ENCODE measurements around the gene CNBD2.

Gene CNBD2

DNA sequence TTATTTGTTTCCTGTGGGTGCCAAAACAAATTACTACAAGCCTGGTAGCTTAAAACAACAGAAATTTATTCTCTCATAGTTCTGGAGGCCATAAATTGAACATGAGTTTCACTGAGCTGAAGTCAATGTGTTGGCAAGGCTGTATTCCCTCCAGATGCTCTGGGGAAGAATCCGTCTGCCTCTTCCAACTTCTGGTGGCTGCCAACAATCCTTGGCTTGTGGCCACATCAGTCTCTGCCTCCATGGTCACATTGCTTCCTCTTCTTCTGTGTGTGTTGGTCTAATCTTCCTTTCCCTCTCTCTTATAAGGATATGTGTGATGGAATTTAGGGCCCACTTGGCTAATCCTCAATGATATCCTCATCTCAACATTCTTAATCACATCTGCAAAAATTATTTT is 93.4 kb downstream of the CNBD2 start:
- CTCF ChIA-PET, result no interaction called here
- no peak overlapping the region for H3K4me3 ChIP-seq (ENCODE audit: low read depth, low read length)
- no peak for DNase-seq (ENCODE audit: low read depth, low spot score)
- POLR2A ChIA-PET, result no interaction called here
- TF ChIP-seq, protein P1, sequence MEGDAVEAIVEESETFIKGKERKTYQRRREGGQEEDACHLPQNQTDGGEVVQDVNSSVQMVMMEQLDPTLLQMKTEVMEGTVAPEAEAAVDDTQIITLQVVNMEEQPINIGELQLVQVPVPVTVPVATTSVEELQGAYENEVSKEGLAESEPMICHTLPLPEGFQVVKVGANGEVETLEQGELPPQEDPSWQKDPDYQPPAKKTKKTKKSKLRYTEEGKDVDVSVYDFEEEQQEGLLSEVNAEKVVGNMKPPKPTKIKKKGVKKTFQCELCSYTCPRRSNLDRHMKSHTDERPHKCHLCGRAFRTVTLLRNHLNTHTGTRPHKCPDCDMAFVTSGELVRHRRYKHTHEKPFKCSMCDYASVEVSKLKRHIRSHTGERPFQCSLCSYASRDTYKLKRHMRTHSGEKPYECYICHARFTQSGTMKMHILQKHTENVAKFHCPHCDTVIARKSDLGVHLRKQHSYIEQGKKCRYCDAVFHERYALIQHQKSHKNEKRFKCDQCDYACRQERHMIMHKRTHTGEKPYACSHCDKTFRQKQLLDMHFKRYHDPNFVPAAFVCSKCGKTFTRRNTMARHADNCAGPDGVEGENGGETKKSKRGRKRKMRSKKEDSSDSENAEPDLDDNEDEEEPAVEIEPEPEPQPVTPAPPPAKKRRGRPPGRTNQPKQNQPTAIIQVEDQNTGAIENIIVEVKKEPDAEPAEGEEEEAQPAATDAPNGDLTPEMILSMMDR (IDR thresholded peaks at IDR 0.05; ENCODE audit: insufficient read depth, low read length, missing control alignments), result no peak

GRCh38 chr20:36062799-36063198 is 94.4 kb downstream of the CNBD2 start:
- no peak for DNase-seq (ENCODE audit: low read depth, low spot score)
- ChIA-PET CTCF (interaction anchor here (1.4 kb wide), 1 partner anchor 140 kb away, joined by 3 read pairs; no protein-coding TSS in a partner anchor), POLR2A (no interaction called here)
- TF ChIP-seq, protein P1 (IDR thresholded peaks at IDR 0.05; ENCODE audit: insufficient read depth, low read length, missing control alignments), result no peak
- H3K4me3 ChIP-seq (ENCODE audit: low read depth, low read length), result no peak overlapping the region

DNA sequence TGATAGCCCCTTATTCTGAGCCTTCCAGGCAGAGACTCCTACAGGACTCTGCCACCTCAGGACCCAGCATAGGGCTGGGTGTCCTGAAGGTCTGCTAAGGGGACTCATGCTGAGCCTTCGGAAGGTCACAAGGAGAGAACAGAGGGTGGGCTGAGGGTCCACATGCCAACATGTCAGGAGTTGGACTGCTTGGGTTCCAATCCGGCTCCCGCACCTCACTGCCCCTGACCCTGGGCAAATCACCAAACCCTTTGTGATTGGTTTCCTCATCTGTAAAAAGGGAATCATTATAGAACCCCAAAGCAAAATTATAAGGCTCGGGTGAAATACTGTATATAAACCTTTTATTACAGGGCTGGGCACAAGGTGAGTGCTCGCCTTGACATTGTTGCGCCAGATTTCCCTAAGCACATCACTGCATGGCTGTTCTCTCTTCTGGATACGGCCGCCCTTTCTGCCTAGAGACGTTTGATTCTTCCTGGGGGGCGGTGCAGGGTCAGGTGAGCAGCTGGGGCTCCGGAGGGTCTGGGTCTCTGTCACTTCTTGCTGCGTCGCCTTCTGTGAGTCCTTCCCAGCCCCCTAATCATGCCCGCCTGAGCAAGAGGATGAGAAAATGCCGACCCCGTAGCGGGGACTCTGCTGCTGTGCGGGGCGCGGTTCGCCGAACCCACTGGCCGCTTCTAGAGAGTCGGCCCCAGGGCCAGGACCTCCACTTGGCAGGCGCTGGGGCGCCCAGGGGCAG is 95.7 kb downstream of the CNBD2 start:
- POLR2A ChIA-PET, result interaction anchor here (1.0 to 1.5 kb wide), 2 partner anchors 12 to 34 kb away, joined by 4 to 5 read pairs; no protein-coding TSS in a partner anchor
- peak overlapping the region; percentile 63 for H3K4me3 ChIP-seq (ENCODE audit: low read depth, low read length)

GRCh38 chr20:36064658-36065426 is 96.5 kb downstream of the CNBD2 start:
- ChIA-PET POLR2A (interaction anchor here (1.0 to 1.5 kb wide), 3 partner anchors 13 to 33 kb away, joined by 3 to 5 read pairs (median 4); no protein-coding TSS in a partner anchor), CTCF (interaction anchor here (0.9 to 1.4 kb wide), 7 partner anchors 11 to 110 kb away, joined by 3 to 6 read pairs (median 4); no protein-coding TSS in a partner anchor)
- DNase-seq (ENCODE audit: low read depth, low spot score), result no peak
- TF ChIP-seq, protein P1 (IDR thresholded peaks at IDR 0.05; ENCODE audit: insufficient read depth, low read length, missing control alignments), result no peak
- H3K4me3 ChIP-seq (ENCODE audit: low read depth, low read length), result peak overlapping the region; percentile 63

More for the DNA sequence above, 95.7 kb downstream of the CNBD2 start:
- no peak for DNase-seq (ENCODE audit: low read depth, low spot score)
- CTCF ChIA-PET, result interaction anchor here (1.0 to 1.4 kb wide), 4 partner anchors 71 to 109 kb away, joined by 4 to 6 read pairs (median 4); no protein-coding TSS in a partner anchor
- TF ChIP-seq, protein P1 (IDR thresholded peaks at IDR 0.05; ENCODE audit: insufficient read depth, low read length, missing control alignments), result no peak

DNA sequence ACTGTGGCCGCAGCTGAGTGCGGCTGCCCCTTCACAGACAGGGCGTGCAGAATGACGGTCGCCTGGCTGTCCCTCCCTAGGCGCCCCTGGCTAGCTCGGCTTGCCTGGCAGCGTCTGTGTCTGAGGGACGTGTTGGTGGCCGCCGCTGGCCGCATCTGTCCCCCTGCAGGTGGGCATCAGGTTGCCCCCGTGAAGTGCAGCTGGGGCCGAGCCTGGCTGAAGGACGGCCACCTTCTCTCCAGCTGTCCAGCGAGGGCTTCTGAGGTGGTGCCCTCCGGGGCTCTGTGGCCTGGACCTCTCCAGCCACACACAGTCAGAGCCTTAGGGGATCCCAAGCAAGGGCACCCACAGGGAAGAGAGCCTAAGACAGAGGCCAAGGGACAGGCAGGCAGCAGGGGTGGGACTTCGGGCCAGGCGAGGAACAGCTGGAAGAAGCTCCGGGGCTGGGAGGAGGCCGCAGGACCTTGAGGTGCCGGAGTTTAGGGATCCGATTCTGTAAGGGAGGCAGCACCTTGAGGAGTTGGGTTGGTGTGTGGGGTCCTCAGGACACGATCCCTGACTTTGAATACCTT is 97.1 kb downstream of the CNBD2 start:
- POLR2A ChIA-PET, result interaction anchor here (1.0 to 1.5 kb wide), 2 partner anchors 22 to 32 kb away, joined by 3 to 4 read pairs; no protein-coding TSS in a partner anchor
- CTCF ChIA-PET, result interaction anchor here (0.9 to 1.4 kb wide), 7 partner anchors 10 to 110 kb away, joined by 3 to 6 read pairs (median 4); no protein-coding TSS in a partner anchor

More for the DNA sequence above, 97.1 kb downstream of the CNBD2 start:
- no peak for DNase-seq (ENCODE audit: low read depth, low spot score)
- TF ChIP-seq, protein P1 (IDR thresholded peaks at IDR 0.05; ENCODE audit: insufficient read depth, low read length, missing control alignments), result no peak
- peak overlapping the region; percentile 63 for H3K4me3 ChIP-seq (ENCODE audit: low read depth, low read length)

Data from AG04449 (cell line).